ENCODE measurements around the gene MX2.

DNA sequence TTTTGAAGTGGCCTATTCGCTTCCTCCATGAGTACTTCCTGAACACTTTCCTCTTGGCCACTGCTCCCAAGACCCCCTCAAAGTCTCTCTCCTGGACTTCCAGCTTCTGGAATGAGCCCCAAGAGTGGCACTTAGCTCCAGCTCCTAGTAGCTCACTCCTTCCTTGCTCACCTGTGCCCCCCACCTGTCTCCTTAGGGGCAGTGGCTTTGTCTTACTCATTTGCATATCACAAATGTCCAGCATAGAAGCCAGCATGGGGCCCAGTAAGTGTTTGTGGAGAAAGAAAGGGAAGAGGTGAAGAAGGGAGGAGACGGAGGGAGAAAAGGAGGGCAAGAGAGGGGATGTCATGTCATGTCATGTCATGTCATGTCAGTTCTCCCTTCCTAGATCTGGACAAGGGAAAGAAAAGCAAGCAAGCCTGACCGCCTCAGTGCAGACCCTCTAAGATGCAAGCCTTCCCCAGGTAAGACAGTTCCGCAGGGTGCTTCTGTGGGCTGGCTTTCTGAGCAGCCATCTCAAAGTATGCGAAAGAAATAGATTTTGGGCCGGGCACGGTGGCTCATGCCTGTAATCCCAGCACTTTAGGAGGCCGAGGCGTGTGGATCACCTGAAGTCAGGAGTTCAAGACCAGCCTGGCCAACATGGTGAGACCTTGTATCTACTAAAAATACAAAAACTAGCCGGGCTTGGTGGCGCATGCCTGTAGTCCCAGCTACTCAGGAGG lies 57.3 kb downstream of the MX2 start:
- TF ChIP-seq, protein P1, sequence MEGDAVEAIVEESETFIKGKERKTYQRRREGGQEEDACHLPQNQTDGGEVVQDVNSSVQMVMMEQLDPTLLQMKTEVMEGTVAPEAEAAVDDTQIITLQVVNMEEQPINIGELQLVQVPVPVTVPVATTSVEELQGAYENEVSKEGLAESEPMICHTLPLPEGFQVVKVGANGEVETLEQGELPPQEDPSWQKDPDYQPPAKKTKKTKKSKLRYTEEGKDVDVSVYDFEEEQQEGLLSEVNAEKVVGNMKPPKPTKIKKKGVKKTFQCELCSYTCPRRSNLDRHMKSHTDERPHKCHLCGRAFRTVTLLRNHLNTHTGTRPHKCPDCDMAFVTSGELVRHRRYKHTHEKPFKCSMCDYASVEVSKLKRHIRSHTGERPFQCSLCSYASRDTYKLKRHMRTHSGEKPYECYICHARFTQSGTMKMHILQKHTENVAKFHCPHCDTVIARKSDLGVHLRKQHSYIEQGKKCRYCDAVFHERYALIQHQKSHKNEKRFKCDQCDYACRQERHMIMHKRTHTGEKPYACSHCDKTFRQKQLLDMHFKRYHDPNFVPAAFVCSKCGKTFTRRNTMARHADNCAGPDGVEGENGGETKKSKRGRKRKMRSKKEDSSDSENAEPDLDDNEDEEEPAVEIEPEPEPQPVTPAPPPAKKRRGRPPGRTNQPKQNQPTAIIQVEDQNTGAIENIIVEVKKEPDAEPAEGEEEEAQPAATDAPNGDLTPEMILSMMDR (IDR thresholded peaks at IDR 0.05): no peak
- TF ChIP-seq POLR2A (IDR thresholded peaks at IDR 0.05): no peak
